GM18508 (cell line): Measurements from ENCODE around the gene HMOX1.
"Not testable (repeated sequence)": the region's sequence is repeated elsewhere in the genome, so short reads cannot be mapped to it uniquely, and the experiment has no call there.

ENCODE experiments used
- ATAC-seq: cut with Tn5 transposase; IDR thresholded peaks from one replicate; pipeline ENCODE4 v1.9.1; 2021; ENCODE audit warnings: moderate number of reproducible peaks; ENCODE audit not compliant: insufficient read depth, unreplicated experiment

The HMOX1 gene

DNA sequence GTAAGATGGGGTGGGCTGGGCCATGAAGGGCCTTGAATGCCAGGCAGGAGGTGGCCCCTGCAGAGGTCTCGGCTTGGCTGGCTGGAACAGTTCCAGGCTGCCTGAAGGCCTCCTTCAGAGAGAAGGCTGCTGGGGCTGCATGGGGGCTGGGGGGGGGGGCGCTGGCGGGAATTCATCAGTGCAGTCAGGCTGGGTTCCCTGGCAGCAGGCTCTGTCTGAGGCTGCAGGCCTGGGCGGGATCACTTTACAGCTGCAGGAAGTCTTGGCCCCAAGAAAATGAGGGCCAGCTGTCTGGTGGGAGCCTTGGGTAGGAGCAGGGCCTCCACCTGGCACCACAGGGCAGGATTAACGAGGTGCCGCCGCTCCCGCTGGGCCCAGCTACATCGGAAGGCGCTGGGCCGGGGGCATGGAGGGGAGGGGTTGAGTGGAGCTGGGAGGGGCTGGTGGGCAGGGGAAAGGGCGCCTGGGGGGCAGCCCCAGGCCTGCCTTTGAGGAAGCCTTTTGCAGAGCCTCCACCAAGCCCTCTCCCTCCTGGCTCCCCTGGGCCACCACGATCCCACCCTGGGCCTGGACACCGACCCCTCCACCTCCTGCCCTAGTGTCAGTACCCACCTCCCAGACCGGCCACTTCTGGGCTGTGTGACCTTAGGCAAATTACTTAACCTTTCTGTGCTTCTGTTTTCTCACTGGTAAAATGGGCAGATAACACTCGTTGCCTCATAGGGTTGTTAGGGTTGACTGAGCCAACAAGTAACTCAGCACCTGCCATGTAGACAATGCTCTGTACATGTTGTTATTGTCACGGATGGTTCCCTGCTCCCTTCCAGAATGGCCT is 31.0 kb upstream of the HMOX1 start:
- ATAC-seq: no peak

DNA sequence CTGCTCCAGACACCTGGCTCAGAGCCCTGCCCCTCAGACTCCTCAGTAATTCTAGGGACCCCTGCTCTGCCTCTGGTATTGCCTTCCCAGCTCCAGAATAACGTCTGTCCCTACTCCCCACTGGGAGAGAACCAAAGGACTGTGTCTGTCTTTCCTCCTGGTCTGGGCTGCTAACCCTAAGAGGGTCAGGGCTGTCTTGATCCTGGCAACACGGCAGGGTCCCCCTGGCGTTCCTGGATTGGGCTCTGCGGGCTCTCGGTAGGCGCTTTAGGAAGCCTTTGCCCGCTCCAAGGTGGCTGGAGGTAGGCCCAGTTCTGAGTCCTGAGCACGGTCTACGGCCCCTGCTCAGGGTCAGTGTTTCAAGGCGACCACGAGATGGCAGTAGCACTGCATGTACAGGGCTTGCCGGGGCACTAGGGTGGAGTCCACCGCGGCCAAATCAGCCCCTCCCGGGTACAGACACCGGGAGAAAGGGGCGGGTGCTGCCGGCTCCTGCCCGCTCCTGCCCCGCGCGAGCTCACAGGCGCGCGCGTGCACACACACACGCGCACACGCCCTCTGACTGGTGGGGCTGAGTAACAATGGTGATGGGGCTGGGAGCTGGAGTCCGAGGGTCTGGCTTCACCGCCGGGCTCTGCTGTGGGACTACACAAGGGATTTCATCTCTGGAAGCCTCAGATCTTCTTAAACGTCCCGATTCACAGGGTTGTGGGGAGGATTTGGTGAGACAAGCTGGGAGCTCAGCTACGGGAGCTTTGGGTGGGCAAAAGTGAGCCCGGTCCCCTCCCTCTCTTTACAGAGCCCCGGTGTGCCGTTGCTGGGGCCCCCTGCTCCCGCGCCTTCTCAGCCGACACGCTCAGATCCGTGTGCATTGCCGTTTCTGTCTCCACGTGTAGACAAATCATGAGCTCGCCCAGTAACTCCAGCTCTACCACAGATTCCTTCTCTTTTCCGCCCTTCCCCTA is 30.1 kb upstream of the HMOX1 start:
- ATAC-seq: no peak

DNA sequence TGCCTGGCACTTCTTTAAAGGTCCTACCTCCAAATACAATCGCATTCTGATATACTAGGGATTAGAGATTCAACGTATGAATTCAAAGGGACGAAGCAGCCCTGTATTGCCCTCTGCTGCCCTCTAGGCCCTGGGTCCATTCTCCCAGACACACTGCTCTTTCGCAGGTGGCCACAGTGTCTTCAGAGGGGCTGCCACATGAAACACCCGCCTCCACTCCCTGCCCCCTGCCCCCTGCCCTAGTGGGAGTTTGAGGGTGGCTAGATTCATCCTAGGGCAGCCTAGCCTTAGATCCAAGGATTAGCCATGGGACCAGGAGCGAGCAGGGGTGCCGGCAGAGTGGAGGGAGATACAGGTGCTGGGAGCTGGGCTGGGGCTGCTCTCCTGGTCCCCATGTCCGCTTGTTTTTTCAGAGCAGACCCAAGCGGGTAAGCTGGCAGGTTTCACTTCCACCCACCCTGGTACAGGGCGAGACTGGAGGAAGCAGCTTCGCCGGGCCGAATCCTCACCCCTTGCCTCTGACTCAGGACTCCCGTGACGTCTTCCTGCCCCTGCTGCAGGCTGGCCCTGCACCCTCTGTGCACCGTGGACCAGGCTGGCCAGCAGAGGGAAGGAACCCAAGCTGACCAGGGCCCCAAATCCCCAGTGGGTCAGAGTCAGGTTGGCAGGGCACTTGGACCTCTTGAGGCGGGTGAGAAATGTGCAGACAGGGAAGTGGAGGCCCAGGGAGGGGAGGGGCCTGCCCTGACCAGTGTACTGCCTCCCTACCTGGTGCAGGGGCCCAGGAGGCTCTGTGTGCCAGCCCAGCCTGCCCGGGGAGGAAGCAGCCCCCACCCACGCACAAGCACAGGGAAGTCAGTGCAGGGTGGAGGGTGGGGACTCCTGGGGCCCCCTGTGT is 28.4 kb upstream of the HMOX1 start:
- no peak for ATAC-seq

DNA sequence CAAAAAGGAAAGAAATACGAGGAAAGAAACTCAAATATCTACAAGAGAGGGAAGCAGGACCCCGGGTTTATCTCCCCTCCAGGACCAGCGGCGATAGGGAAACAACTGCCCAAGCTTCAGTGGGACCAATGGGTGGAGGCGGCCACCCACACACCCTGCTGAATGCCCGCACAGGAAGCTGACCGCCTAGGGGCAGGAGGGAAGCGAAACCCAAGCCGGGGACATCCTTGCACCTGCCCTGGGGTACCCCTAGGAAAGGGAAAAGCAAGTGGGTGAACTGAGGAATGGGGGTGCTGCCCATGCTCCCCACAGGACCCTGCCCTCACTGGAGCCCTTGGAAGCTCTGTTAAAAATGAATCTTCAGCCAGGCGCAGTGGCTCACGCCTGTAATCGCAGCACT is 27.6 kb upstream of the HMOX1 start:
- no peak for ATAC-seq

DNA sequence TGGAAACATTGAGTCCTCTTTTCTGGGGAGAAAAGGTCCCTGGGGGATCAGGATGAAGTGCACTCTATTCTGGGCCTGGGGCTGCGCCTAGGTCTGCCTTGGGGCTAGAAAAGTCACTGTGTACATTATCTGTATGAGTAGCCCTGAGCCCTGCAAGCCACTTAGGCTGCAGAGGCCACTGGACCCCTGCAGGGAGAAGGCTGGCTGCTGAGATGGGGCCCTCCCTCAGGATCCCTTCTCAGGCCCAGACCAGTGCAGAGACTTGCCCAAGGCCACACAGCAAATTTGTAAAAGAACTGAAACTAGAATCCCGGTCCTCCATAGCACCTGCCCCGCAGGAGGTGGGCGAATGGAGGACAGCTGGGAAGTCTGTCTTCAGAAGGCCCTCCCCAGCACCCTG is 26.8 kb upstream of the HMOX1 start:
- ATAC-seq: no peak

DNA sequence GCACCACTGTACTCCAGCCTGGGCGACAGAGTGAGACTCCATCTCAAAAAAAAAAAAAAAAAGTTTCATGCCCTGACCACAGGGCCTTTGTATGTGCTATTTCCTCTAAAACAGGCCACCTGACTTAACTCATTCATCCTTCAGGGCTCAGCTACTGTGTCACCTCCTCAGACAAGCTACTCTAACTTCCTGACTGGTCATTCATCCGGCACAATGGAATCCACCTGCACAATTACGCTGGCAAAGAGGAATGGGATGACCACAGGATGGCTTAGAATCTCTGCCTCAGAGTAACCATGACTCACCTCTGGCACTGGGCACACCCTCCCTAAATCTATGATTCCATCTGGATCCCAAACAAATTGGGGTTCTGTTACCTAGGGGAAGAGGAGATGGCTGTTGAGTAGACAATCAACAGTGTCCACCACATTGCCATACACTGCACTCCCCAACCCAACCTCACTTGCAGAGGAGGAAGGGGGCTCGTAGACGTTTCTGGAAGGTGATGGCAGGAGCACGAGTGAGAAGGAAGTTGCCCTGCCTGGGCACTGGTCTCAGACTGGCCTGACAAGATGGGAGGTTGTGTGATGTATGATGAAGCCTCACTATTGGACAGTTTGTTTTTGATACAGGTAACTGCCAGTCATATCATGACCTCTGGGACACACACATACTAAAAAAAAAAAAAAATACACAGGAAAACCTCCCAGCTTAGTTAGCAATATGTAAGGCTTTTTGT is 22.8 kb upstream of the HMOX1 start:
- no peak for ATAC-seq

DNA sequence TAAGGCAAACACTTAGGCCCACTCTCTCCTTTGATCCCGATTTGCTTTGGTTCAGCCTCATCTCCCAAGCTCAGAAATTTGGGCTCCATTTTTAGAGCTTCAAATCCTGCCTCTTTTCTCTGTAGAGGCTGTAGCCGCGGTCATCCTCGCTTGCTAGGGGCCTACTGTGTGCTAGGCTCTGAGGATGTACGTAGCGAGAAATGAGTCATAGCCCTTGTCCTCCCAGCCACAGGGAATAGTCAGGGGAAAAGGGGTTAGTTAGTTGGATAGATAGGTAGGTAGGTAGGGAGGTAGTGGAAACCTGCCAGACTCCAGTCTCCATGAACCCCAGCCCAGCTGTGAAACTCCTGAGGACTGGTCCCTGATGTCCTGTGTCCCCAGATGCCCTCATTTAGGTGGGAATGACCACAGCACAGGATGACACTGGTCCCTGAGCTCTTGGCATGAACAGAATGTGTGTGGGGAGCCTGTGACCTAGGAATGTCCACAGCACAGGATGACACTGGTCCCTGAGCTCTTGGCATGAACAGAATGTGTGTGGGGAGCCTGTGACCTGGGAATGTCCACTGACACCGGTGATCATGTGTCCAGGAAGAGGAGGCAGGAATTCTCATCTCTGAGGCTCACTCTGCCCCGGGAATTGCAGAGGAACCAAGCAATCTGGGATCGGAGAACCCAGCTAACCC is 21.4 kb upstream of the HMOX1 start:
- ATAC-seq: no peak

DNA sequence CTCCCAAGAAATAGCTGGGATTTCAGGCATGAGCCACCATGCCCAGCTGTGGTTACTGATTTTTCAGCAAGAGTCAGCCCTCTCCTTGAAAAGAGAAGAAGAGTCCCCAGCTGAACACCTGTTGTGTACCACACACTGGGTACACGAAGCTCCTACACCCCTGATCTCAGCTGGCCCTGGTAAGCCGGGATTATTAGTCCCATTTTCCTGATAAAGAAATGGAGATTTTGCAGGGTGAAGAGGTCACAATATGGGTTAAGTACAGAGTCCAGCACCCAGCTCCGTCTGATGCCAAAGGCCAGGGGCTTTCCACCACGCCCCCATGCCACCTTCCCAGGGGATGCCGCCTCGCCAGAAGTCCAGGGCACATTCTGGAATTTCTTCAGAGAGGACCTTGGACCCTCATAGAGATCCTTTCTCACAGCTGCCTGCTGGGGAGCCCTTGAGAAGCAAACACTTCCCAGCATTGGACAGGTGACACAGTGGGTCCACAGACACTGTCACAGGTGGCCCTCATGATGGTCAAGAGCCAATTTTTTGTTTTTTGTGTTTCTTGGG is 19.8 kb upstream of the HMOX1 start:
- no peak for ATAC-seq

DNA sequence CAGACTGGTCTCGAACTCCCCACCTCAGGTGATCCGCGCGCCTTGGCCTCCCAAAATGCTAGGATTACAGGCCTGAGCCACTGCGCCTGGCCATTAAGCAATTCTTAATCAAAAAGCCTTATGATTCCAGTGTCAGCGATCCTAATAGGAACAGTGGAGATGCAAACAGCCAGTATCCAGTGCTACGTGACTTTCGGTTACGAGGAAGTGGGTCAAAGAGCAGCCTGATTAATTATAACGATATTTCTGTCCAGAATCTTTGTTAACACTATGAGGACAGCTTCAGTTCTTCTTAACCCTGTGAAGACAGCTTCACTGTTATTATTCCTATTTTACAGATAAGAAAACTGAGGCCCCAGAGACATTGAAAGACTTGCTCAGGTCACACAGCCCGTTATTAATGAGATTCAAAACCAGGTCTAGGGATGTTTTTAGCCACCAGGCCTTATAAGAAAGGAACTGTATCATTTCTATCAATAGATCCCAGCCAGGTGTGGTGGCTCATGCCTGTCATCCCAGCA is 17.3 kb upstream of the HMOX1 start:
- no peak for ATAC-seq

DNA sequence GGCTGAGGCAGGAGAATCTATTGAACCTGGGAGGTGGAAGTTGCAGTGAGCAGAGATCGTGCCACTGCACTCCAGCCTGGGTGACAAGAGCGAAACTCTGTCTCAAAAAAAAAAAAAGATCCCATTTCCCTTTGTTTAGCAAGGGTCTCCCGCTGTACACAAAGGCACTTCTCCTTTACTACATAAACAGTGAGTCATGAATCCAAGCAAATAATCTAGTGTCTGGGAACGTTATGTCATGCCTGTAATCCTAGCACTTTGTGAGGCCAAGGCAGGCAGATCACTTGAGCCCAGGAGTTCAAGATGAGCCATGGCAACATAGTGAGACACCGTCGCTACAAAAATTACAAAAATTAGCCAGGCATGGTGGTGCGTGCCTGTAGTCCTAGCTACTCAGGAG is 16.7 kb upstream of the HMOX1 start:
- ATAC-seq: not testable (repeated sequence)

DNA sequence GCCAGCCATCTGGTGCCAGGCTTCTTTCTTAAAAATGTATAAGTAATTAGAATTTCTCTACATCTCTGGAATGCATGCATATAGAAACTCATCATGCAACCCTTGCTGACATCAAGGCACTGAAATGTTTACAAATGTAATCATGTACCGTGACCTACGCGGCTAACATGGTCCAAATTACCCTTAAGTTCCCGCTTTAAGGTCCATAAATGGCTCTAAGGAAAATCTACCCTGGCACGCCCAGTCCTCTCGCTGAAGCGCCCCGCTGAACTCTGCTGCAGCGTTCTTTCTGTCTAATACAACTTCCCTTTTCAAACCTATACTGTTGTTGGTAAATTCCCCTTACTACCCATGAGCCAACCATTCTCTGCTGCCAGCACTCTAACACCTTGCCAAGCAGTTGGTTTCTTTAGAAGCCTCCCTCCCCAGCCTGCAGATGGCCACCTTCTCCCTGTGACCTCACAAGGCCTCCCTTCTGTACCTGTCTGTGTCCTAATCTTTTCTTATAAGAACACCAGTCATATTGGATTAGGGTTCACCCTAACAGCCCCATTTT is 13.5 kb upstream of the HMOX1 start:
- no peak for ATAC-seq

DNA sequence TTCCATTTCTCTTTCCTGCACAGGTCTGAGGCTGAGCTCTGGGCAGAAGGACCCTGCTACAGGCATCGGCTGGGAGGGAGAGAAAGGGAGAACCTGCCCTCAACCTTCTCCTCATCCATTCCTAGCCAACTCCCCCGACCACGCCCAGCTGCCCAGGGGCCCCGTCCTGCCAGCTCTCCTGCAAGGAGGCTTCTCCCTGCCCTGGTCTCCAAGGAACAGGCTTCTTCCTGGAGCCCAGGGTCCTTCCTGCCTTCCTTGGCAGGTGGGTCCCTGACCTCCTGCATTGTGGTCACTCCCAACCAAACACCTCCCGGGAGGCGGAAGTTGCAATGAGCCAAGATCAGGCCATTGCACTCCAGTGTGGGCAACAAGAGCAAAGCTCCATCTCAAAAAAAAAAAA is 12.5 kb upstream of the HMOX1 start:
- no peak for ATAC-seq

DNA sequence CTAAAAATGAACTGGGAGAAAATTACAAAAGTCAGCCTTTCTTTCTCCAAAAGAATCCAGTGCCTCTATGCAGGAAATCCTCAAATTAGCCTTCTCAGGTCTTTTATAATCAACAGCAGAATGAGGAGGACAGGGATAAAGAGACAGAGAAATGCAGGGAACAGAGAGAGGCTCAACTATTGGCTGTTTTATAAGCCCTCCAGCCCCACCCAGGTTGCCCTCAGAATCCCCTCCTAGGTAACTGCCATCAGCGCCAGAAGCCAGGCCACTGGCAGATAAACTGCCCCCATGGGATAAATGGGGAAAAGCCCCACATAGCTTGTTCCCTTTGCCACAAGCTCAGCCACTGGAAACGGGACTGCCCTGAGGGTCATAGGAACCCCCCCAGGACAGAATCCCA is 10.9 kb upstream of the HMOX1 start:
- no peak for ATAC-seq

DNA sequence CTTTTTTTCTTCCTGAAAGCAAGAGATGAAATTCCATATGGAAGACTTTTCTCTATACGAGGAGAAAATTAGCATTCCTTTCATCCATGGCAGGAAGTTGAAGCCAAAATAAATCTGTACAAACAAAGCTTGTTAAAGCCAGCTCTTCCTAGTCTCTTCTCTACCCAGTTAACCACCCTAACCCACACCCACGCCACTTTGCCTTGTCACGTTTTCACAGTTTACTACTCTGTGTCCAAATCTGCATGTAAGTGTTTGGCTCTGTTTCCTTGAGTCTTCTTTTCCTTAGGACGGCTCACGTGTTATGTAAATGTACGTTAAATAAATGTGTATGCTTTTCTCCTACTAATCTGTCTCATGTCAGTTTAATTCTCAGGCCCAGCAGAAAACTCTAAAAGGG is 7.1 kb upstream of the HMOX1 start:
- no peak for ATAC-seq

DNA sequence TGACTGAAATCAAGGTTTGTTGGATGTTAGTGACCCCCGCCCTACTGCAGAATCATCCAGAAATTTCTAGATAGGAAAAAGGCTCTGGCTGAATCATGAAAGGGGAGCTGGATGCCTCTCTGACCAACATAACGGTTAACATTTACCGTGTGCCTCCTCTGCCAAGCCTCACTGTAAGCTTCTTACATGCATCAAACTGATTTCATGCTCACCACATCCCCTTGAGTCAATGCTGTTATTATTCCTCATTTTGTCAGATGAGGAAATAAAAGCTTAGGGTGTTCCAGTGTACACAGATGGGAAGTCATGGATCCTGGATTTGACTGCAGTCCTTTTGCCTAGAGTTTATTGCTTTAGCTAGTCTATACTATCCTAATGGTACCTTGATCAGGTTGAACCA is 5.9 kb upstream of the HMOX1 start:
- ATAC-seq: no peak

DNA sequence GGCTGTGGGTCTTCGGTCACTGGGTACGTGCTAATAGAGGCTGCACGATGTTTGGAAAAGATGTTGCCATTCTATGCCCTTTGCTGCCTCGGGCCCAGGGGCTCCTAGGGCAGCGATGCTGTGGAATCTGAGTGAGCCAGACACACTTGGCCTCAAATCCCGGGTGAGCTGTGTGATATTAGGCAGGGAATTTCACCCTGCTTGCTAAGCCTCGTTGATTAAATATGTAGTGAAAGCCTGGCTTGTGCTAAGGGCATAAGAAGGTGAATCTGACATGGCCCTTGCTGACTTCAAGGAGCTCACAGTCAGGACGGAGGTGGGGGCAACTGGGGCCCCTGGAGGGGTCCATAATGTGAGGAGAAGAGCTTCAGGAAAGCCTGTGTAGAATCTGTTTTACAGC is 5.4 kb upstream of the HMOX1 start:
- no peak for ATAC-seq

DNA sequence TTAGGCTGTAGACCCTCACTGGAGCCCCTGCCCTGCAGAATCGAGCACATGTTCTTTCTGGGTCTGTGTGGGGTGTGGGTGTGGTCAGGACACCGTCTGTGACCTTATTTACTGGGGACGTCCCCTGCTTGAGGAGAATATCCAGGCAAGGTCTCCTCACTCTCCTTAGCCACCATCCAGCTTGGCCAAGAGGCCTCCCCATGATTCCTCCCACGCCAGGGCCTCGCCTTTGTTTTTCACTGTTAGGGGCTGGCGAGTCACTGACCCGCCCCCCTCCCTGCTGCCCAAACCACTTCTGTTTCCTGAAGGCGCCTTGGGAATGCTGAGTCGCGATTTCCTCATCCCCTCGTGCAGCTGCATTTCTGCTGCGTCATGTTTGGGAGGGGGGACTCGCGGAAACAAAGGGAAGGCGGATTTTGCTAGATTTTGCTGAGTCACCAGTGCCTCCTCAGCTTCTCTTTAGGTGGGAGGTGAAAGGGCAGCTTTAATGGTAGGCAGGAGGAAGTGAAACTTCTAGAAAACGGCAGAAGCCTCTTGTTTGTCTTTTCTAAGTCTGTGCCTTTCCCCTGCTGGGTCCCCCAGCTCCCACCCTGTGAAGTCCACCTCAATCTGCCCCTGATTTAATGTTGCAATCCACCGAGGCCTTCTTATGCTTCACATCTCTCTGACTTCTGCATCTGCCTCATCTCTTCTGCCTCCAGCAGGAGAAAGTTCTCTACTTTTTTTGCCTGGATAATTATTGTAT is 4.0 kb upstream of the HMOX1 start:
- no peak for ATAC-seq

DNA sequence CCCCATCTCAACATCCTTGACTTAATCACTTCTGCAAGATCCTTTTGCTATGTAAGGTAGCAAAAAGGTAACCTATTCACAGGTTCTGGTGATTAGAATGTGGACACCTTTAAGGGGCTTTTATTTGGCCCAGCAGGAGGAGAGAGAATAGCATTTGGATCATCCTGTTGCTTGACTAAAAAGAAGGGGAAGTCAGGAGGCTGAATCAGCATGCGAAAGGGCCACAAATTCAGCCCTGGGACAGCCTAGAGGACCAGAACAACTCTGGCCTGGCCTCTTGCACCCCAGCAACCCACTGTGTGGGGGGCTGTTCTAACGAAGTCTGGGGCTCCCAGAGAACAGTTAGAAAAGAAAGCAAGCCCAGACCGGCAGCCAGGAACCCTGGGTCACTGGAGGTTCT is 3.2 kb upstream of the HMOX1 start:
- no peak for ATAC-seq
